GM23248 (cell line): ENCODE data around the gene GLRX2. TPM values are rescaled to one million over a fixed set of nuclear protein-coding genes. Genes with fewer than 3 reads are reported as not detected.

Experiments used
- DNase-seq: peaks from one replicate; pipeline ENCODE4 v3.0.0-alpha.2; 2015
- H2AFZ ChIP-seq: fragments of 200-600 bp; sonication (generic); 2 replicates; pipeline ENCODE4 v1.6.1; 2016; ENCODE audit warnings: antibody characterized with exemption
- H3F3A ChIP-seq: fragments of 200-600 bp; sonication (generic); 2 replicates; pipeline ENCODE4 v1.6.1; 2016; ENCODE audit warnings: mild to moderate bottlenecking, antibody characterized with exemption, mixed run types; ENCODE audit not compliant: insufficient read depth
- H3K27ac ChIP-seq: fragments of 200-600 bp; sonication (generic); 2 replicates; pipeline ENCODE4 v1.5.1; 2016; ENCODE audit warnings: mild to moderate bottlenecking
- H3K27me3 ChIP-seq: fragments of 200-600 bp; sonication (generic); replicated peaks from 2 replicates; pipeline ENCODE4 v1.6.1; 2016; ENCODE audit warnings: mild to moderate bottlenecking; ENCODE audit not compliant: insufficient read depth
- H3K36me3 ChIP-seq: fragments of 200-600 bp; sonication (generic); 2 replicates; pipeline ENCODE4 v1.6.1; 2016; ENCODE audit warnings: low read depth, mild to moderate bottlenecking
- H3K4me1 ChIP-seq: fragments of 200-600 bp; sonication (generic); 2 replicates; pipeline ENCODE4 v1.6.1; 2016; ENCODE audit warnings: mild to moderate bottlenecking; ENCODE audit not compliant: insufficient read depth
- H3K4me2 ChIP-seq: fragments of 200-600 bp; sonication (generic); one replicate; pipeline ENCODE4 v1.6.1; 2016; ENCODE audit warnings: mild to moderate bottlenecking; ENCODE audit not compliant: unreplicated experiment
- H3K4me3 ChIP-seq: fragments of 200-600 bp; sonication (generic); 2 replicates; pipeline ENCODE4 v1.5.1; 2016; ENCODE audit warnings: mild to moderate bottlenecking
- H3K79me2 ChIP-seq: fragments of 200-600 bp; sonication (generic); 2 replicates; pipeline ENCODE4 v1.6.1; 2016; ENCODE audit warnings: mild to moderate bottlenecking; ENCODE audit not compliant: insufficient read depth
- H3K9ac ChIP-seq: fragments of 200-600 bp; sonication (generic); 2 replicates; pipeline ENCODE4 v1.6.1; 2016; ENCODE audit warnings: mild to moderate bottlenecking
- H3K9me2 ChIP-seq: fragments of 200-600 bp; sonication (generic); 2 replicates; pipeline ENCODE4 v1.6.1; 2016; ENCODE audit warnings: mixed run types, mild to moderate bottlenecking, moderate library complexity; ENCODE audit not compliant: insufficient read depth
- H3K9me3 ChIP-seq: fragments of 200-600 bp; sonication (generic); one replicate; pipeline ENCODE4 v1.6.1; 2017; ENCODE audit warnings: low read depth
- H4K20me1 ChIP-seq: fragments of 200-600 bp; sonication (generic); 2 replicates; pipeline ENCODE4 v1.6.0; 2016; ENCODE audit not compliant: insufficient read depth
- EZH2 ChIP-seq: fragments of 200-600 bp; sonication (generic); IDR thresholded peaks from 2 replicates; pipeline ENCODE4 v1.6.1; 2018; ENCODE audit warnings: antibody characterized with exemption, mild to moderate bottlenecking; ENCODE audit not compliant: insufficient read depth, poor library complexity, severe bottlenecking
- EZH2phosphoT487 ChIP-seq: fragments of 200-600 bp; sonication (generic); IDR thresholded peaks from 2 replicates; pipeline ENCODE4 v1.6.1; 2018; ENCODE audit warnings: antibody characterized with exemption, moderate library complexity, mild to moderate bottlenecking, low read depth; ENCODE audit not compliant: insufficient read depth
- WGBS, 2 experiments: methylation state at CpG; one replicate each; pipeline ENCODE4 v1.1.6; 2015 to 2017; ENCODE audit warnings: low lambda C conversion rate in 2 of 2, low coverage in 1 of 2; ENCODE audit errors: missing lambda C conversion rate in 2 of 2; 5-methylcytosine and 5-hydroxymethylcytosine counted together
- in situ Hi-C: fragments of 300-500 bp; cut with MboI; formaldehyde crosslinking; loops from 2 replicates; pipeline ENCODE4 v1.15.0; 2020
- polyA plus RNA-seq: library from polyadenylated mRNA; unstranded; fragments of >200 nt; fragmentation: Nextera tagmentation; extraction: Ambion mirVana; gene quantifications from 2 replicates; pipeline ENCODE4 v1.2.1, GENCODE V29; 2016
- total RNA-seq: library from RNA; depleted of rRNA; stranded (reverse); fragments of >200 nt; shearing (Covaris generic); gene quantifications from 2 replicates; pipeline ENCODE4 v1.2.3, GENCODE V29; 2014

Gene GLRX2
- total and polyA plus RNA-seq, 2 experiments from 2014 or later = 10.7 to 57.5 TPM

DNA sequence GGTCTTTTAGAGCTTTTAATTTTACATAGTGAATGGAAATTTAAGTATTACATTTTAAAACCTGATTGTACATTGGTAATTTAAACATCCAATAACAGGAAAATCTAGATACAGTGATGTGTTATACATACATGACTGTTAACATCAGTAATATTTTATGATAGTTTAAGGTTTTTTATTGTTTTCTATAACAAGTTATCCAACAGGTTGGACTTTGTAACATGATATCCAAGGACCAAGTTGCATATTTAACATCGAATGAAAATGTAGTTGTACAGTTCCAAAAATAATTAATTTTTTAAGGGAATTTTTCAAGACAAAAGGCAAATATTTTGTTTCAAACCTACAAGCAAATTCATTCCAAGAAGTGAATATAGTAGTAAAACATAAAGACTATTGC lies 14.3 kb downstream of the GLRX2 start:
- Histone ChIP-seq H3K9ac (no peak overlapping the region), H3K4me3 (no peak overlapping the region), H3K9me3 (no peaks in the 10 kb centered on the region), H3K4me2 (no peak overlapping the region), H3F3A (peaks cover 26% of the 10 kb centered on the region; the same call in 1 of the 2 replicates), H4K20me1 (no peaks in the 10 kb centered on the region), H3K79me2 (peaks cover 19% of the 10 kb centered on the region; the same call in 1 of the 2 replicates), H3K9me2 (no peaks in the 10 kb centered on the region), H3K36me3 (peaks cover 42% of the 10 kb centered on the region), H3K4me1 (no peaks in the 10 kb centered on the region), H2AFZ (no peak overlapping the region), H3K27ac (no peak overlapping the region), H3K27me3 (no peaks in the 10 kb centered on the region)
- no peak for DNase-seq
- WGBS, 2 experiments = 97 to 98% methylated on average over 1 of the region's 1 CpG
- TF ChIP-seq EZH2 (no peak), EZH2phosphoT487 (no peak)
- in situ Hi-C loops = no loop called here

DNA sequence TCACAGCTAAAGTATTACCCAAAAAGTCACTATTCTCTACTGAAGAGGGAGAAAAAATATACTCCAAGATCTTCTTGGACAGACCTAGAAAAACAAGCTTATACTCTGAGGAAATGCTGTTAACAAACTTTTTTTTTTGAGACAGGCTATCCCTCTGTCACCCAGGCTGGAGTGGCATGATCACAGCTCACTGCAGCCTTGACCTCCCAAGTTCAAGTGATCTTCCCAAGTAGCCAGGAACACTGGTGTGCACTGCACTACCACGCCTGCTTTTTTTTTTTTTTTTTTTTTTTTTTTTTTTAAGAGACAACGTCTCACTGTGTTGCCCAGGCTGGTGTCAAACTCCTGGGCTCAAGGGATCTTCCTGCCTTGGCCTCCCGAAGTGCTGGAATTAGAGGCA lies 17.3 kb downstream of the GLRX2 start:
- no peaks in the 10 kb centered on the region for H3K27me3 ChIP-seq
- in situ Hi-C loops = no loop called here
- H3K27ac ChIP-seq = no peak overlapping the region
- H2AFZ ChIP-seq = no peak overlapping the region
- no peak for DNase-seq
- H3K9me3 ChIP-seq = no peaks in the 10 kb centered on the region
- H3K4me1 ChIP-seq = no peaks in the 10 kb centered on the region
- no peak overlapping the region for H3K9ac ChIP-seq
- WGBS, 2 experiments = 70 to 79% methylated on average over 3 of the region's 3 CpGs
- peaks cover 39% of the 10 kb centered on the region for H3K36me3 ChIP-seq
- no peaks in the 10 kb centered on the region for H3K9me2 ChIP-seq
- TF ChIP-seq EZH2phosphoT487 = no peak
- TF ChIP-seq EZH2 = no peak
- peaks cover 19% of the 10 kb centered on the region; the same call in 1 of the 2 replicates for H3K79me2 ChIP-seq
- no peak overlapping the region for H3K4me3 ChIP-seq
- H3F3A ChIP-seq = peaks cover 22% of the 10 kb centered on the region; the same call in 1 of the 2 replicates
- H3K4me2 ChIP-seq = no peak overlapping the region
- H4K20me1 ChIP-seq = no peaks in the 10 kb centered on the region

DNA sequence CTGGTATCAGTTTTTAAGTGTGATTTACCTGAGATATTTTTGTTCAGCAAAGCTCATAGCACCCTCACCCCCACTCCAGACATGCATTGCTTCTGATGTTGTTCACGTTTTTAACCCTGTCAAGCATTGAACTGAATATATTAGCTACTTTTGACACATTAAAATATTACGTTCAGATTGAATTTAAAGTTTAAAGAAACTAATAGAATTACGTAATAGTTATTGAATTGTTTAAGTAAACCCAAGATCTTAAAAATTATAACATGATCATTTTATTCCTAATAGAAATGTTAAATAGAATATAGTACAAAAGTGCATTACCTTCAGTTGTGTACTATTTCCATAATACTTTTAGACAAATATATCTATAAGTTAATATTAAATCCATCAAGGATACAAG lies 18.9 kb downstream of the GLRX2 start:
- TF ChIP-seq EZH2phosphoT487 (no peak), EZH2 (no peak)
- Histone ChIP-seq H4K20me1 (no peaks in the 10 kb centered on the region), H2AFZ (no peak overlapping the region), H3K27ac (no peak overlapping the region), H3K4me1 (no peaks in the 10 kb centered on the region), H3K4me2 (no peak overlapping the region), H3K36me3 (peaks cover 44% of the 10 kb centered on the region), H3K79me2 (peaks cover 19% of the 10 kb centered on the region; the same call in 1 of the 2 replicates), H3K27me3 (no peaks in the 10 kb centered on the region), H3K9ac (no peak overlapping the region), H3K9me3 (no peaks in the 10 kb centered on the region), H3F3A (peaks cover 19% of the 10 kb centered on the region; the same call in 1 of the 2 replicates), H3K9me2 (no peaks in the 10 kb centered on the region), H3K4me3 (no peak overlapping the region)
- in situ Hi-C loops = no loop called here
- DNase-seq = no peak
- 96 to 98% methylated on average over 3 of the region's 3 CpGs for WGBS, 2 experiments

DNA sequence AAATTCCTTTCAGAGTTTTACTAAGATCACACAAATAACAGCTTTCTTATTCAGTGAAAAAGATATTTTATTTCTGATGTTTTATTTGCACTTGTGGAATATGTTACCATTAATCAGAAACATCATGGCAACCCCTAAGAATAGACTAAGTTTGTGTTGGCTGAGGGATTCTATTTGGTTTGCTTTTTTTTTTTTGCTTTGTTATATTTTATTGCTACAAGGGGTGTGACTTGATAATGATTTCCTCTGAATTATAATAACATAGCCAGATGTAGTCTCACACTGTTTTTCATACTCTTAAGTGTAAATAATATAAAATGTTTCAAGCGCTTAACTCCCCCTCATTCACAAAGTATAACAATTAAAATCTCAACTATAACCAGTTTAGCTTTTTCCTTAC lies 20.0 kb downstream of the GLRX2 start:
- Histone ChIP-seq H2AFZ (no peak overlapping the region), H3K9ac (no peak overlapping the region), H3K9me3 (no peaks in the 10 kb centered on the region), H3K36me3 (peaks cover 44% of the 10 kb centered on the region), H3K4me2 (no peak overlapping the region), H3K27me3 (no peaks in the 10 kb centered on the region), H3F3A (peaks cover 11% of the 10 kb centered on the region; the same call in 1 of the 2 replicates), H3K9me2 (no peaks in the 10 kb centered on the region), H3K4me3 (no peak overlapping the region), H3K27ac (no peak overlapping the region), H3K79me2 (peaks cover 13% of the 10 kb centered on the region), H4K20me1 (no peaks in the 10 kb centered on the region), H3K4me1 (no peaks in the 10 kb centered on the region)
- in situ Hi-C loops = no loop called here
- no peak for TF ChIP-seq EZH2
- TF ChIP-seq EZH2phosphoT487 = no peak
- 98 to 100% methylated on average over 1 of the region's 1 CpG for WGBS, 2 experiments
- DNase-seq = no peak
